HG02642 (cell line): ENCODE results near the gene DTWD2.
A peak's percentile ranks its signal among the peaks of the same experiment; 100 is the strongest.

Experiments
- ATAC-seq: cut with Tn5 transposase; IDR thresholded peaks from one replicate; pipeline ENCODE4 v1.9.1; 2021; ENCODE audit warnings: mild to moderate bottlenecking; ENCODE audit not compliant: unreplicated experiment, poor library complexity

Gene DTWD2, protein sequence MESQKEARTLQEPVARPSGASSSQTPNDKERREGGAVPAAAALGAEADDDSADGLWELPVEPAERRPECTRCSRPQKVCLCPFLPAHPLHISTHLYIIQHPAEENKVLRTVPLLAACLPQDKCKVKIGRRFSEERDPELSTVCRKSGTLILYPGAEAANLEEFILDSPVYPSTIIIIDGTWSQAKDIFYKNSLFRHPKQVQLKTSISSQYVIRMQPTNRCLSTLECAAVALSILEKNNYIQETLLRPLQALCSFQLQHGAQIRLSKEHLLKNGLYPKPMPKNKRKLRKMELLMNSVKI

DNA sequence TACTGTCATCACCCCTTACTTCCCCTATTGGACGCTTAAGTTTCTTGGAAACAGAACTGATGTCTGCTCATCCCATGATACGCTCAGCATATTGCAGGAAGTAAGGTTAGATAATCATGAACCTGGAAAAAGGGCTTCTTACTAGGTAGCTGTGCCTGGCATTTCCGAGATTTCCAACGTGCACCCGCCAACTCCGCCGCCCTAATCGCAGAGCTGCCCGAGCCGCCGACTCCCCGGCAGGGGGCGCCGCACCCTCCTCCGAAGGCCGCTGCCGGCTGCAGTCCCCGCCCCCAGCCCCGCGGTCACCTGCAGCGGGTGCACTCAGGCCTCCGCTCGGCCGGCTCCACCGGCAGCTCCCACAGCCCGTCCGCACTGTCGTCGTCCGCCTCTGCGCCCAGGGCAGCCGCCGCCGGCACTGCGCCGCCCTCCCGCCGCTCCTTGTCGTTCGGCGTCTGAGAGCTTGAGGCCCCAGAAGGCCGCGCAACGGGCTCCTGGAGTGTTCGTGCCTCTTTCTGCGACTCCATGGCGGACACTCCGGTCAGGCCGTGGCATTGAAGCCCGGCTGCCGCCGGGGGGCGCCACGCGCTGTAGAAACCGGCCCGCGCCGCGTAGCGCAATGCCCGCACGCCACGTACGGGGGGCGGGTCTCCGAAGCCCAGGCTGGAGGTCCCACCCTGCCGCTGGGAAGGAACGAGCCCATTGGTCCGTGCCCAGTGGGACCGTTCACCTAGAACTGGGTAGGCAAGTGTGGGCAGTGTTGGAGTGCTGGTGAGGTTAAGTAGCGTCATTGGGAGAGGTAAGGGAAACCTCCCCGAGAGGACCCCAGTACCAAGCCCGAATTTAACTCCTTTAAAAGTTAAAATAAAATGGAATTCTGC lies at the start of gene DTWD2:
Gene DTWD2 (minus strand): TSS at position 560 of the 878 bp plus-strand sequence. CDS start 36 bp downstream, at position 524.
- ATAC-seq = peak; percentile 94

- ATAC-seq = no peak
Observed at GRCh38 chr5:119037496-119038215, 49.3 kb upstream of the DTWD2 start.

GRCh38 chr5:119036101-119036762 lies 47.9 kb upstream of the DTWD2 start:
- ATAC-seq = no peak

GRCh38 chr5:119033135-119033534 lies 44.8 kb upstream of the DTWD2 start:
- ATAC-seq = no peak

DNA sequence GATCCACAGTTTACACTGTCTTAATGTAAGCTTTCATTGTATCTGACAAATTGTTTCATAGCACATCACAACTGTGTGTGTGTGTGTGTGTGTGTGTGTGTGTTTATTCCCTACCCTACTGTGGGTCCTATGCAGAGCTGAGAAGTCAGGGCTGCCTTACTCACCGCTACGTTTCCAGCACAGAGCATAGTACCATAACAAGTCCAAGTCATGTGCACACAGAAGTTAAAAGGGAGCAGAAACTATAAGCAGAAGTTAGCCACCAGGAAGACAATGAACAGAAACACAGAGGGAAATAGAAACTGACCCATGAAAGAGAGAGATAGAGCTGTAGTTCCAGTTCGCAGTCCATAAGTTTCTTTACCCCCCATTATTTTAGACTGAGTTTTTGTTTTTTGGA lies 44.3 kb upstream of the DTWD2 start:
- ATAC-seq = peak; percentile 32

GRCh38 chr5:119031905-119032304 lies 43.6 kb upstream of the DTWD2 start:
- ATAC-seq = peak; percentile 69

GRCh38 chr5:119031011-119031886 lies 42.9 kb upstream of the DTWD2 start:
- peak; percentile 84 for ATAC-seq

- no peak for ATAC-seq
Observed at GRCh38 chr5:119028575-119028974, 40.2 kb upstream of the DTWD2 start.

GRCh38 chr5:119022773-119023172 lies 34.4 kb upstream of the DTWD2 start:
- ATAC-seq = no peak

- ATAC-seq = peak; percentile 67
Observed at GRCh38 chr5:119022017-119022745, 33.8 kb upstream of the DTWD2 start.

DNA sequence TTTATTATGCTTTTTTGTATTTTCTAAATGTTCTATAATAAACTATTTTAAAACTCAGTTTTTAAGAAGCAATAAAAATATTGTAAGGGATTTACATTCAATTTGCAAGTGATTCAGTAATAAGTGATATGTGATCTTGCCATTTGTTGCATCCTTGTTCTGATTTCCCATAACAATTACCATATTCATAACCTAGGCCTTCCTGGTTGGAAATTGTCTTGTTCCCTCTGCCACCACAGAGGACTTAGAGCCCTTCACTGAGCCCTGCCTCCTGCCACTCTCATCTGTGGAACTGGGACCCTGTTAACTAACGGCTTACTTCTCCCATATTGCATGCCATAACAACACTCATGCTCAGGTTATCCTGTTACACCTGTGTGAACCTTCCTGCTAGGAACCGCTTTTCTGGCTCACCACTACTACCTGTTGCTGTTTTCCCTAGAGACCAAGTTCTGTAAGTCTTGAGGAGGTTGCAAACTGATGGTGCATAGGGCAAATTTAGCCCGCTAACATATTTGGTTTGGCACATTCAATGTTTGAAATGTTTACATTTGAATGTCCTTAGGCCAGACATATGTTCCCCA lies 32.9 kb upstream of the DTWD2 start:
- ATAC-seq = no peak

- no peak for ATAC-seq
Observed at GRCh38 chr5:119019949-119020348, 31.6 kb upstream of the DTWD2 start.

DNA sequence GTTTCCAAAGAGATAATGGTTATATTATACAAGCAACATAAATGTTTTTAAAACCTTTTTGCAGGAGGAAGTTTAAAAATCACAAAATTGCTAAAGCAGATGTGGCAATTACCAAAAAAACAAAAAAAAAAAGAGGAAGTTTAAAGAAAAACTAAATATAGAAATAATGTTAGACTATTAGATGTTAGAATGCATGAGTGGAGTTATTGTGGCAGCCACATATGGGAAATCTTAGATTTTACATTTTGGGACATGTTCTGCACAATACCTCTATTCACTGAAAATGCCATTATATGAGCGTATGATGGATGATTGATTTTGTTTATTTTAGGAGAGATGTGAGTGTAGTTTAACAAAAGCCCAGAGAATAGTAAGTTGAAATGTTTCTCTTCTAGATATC lies 31.2 kb upstream of the DTWD2 start:
- no peak for ATAC-seq

- no peak for ATAC-seq
Observed at GRCh38 chr5:119017994-119018393, 29.6 kb upstream of the DTWD2 start.

- peak; percentile 79 for ATAC-seq
Observed at GRCh38 chr5:119016125-119016774, 27.9 kb upstream of the DTWD2 start.

GRCh38 chr5:119011186-119011585 lies 22.8 kb upstream of the DTWD2 start:
- ATAC-seq = no peak

DNA sequence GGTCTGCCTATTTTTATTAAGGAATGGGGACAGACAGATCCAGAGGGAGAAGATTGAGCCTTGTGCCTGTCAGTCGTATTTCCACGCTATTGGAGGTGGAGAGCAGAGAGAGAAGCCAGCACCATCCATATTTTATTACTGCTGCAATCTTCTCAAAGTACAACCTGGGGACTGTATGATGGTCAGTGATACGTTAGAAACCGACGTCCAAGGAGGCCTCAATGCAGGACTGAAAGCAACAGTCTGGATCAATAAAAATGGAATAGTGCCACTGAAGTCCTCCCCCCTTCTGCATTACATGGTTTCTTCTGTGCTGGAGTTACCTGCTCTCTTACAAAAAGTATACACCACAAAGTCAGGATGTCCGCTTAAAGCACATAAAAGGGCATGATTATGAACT lies 21.9 kb upstream of the DTWD2 start:
- no peak for ATAC-seq

DNA sequence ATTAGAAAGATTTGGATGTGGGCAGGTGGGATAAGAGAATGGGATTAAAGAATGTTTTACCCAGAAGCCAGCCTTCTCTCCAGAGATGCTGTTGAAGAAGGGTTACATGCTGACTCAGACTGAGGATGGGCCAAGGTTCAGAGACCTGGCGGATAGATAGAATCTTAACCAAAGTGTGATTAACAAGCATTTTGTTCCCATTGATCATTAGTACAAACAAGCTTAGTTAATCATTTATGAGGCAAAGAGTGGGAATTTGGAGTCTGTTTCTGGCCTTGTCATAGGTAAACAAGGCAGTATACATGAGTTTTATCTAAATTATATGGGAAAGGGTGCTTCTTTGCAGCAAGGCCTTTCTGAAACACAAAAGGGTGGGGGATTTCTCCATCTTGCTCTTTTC lies 20.8 kb upstream of the DTWD2 start:
- ATAC-seq = no peak
